Stimulated activated CD4-positive, alpha-beta T cell treated with anti-CD3 and anti-CD28 coated beads, Interleukin-2, amount 100 ng/mL, for 24 hours (primary cell): ENCODE results near the gene RAD9A.

Experiments used
- DNase-seq, 2 donors: peaks; one replicate each; pipeline ENCODE4 v3.0.0-alpha.2; 2020

Gene RAD9A

GRCh38 chr11:67428052-67429001 lies 36.5 kb downstream of the RAD9A start, which contains the start of gene RPS6KB2:
Gene RPS6KB2 (plus strand): TSS chr11:67428494. CDS start chr11:67428546, 52 bp downstream.
- DNase-seq: peak; percentile 100

GRCh38 chr11:67429038-67429668 lies 37.4 kb downstream of the RAD9A start:
- no peak for DNase-seq

- no peak for DNase-seq
Observed at GRCh38 chr11:67429722-67430121, 37.9 kb downstream of the RAD9A start.

GRCh38 chr11:67431346-67432249 lies 39.8 kb downstream of the RAD9A start:
- DNase-seq: no peak

- DNase-seq: peak in 1 of 2 donors; percentile 11
Observed at GRCh38 chr11:67432655-67433349, 41.0 kb downstream of the RAD9A start.

GRCh38 chr11:67433536-67434394 lies 42.0 kb downstream of the RAD9A start:
- peak in 1 of 2 donors; percentile 36 for DNase-seq

GRCh38 chr11:67434395-67434881 lies 42.7 kb downstream of the RAD9A start:
- peak in 1 of 2 donors; percentile 56 for DNase-seq

GRCh38 chr11:67435031-67435726 lies 43.4 kb downstream of the RAD9A start:
- DNase-seq: peak; percentile 46 to 60

- no peak for DNase-seq
Observed at GRCh38 chr11:67435727-67436458, 44.1 kb downstream of the RAD9A start.

- peak; percentile 78 to 86 for DNase-seq
Observed at GRCh38 chr11:67436459-67437081, 44.8 kb downstream of the RAD9A start.

GRCh38 chr11:67437082-67437808 lies 45.5 kb downstream of the RAD9A start, which contains the start of gene PTPRCAP:
Gene PTPRCAP (minus strand): TSS chr11:67437682. CDS start chr11:67437619, 63 bp downstream.
- DNase-seq: peak; percentile 74 to 81

- DNase-seq: no peak
Observed at GRCh38 chr11:67437809-67438157, 46.0 kb downstream of the RAD9A start.

- DNase-seq: peak; percentile 79 to 88
Observed at GRCh38 chr11:67438158-67438902, 46.5 kb downstream of the RAD9A start.

GRCh38 chr11:67439321-67440228 lies 47.8 kb downstream of the RAD9A start:
- peak; percentile 50 to 63 for DNase-seq

GRCh38 chr11:67440229-67441097 lies 48.7 kb downstream of the RAD9A start:
- DNase-seq: peak in 1 of 2 donors; percentile 51
